ENCODE measurements around the gene PPP2R2C. TPM values are rescaled to one million over a fixed set of nuclear protein-coding genes. Genes with fewer than 3 reads are reported as not detected.
A peak's percentile ranks its signal among the peaks of the same experiment; 100 is the strongest.

Gene PPP2R2C
- total and polyA plus RNA-seq, 9 of the 15 experiments (the other 6 are each of a cell fraction or from before 2014, with no cell fraction given): 0.04 to 0.06 TPM; not detected in 7

GRCh38 chr4:6379767-6380745, 92.4 kb downstream of the PPP2R2C start:
- TF ChIP-seq ZNF57 (CRISPR knock-in tag; IDR thresholded peaks at IDR 0.05): no peak
- TF ChIP-seq SNAPC5 (CRISPR knock-in tag; IDR thresholded peaks at IDR 0.05): no peak
- TF ChIP-seq ZKSCAN8 (CRISPR knock-in tag; IDR thresholded peaks at IDR 0.05): no peak
- no peak for TF ChIP-seq ARID3A (IDR thresholded peaks at IDR 0.05; ENCODE audit: borderline replicate concordance, low read depth, low read length)
- TF ChIP-seq SRSF7 (optimal IDR thresholded peaks at IDR 0.05; ENCODE audit: low read depth, low read length): no peak
- no peak for TF ChIP-seq MAFK (IDR thresholded peaks at IDR 0.05; ENCODE audit: low read length)
- TF ChIP-seq KLF13 (tag; IDR thresholded peaks at IDR 0.05; ENCODE audit: borderline replicate concordance, low read depth): no peak
- no peak for TF ChIP-seq PTTG1 (tag; IDR thresholded peaks at IDR 0.05; ENCODE audit: low read depth)
- TF ChIP-seq KLF6 (CRISPR knock-in tag; IDR thresholded peaks at IDR 0.05; ENCODE audit: borderline replicate concordance): no peak
- no peak for TF ChIP-seq SMAD4 (CRISPR knock-in tag; conservative IDR thresholded peaks at IDR 0.05)
- TF ChIP-seq POLR2AphosphoS5 (IDR thresholded peaks at IDR 0.05; ENCODE audit: control insufficient read depth, insufficient read depth, low read depth, low read length): peak; percentile 49; the same call in 1 of the 2 replicates
- no peak for TF ChIP-seq ZNF586 (CRISPR knock-in tag; conservative IDR thresholded peaks at IDR 0.05)
- TF ChIP-seq PML (IDR thresholded peaks at IDR 0.05; ENCODE audit: low read length): peak; percentile 37; the same call in 1 of the 2 replicates
- TF ChIP-seq HNRNPK (IDR thresholded peaks at IDR 0.05; ENCODE audit: low read depth, low read length, poor library complexity, severe bottlenecking): no peak
- TF ChIP-seq KDM2B (CRISPR knock-in tag; IDR thresholded peaks at IDR 0.05): no peak
- no peak for TF ChIP-seq ZNF217 (CRISPR knock-in tag; IDR thresholded peaks at IDR 0.05)
- DNase-seq (ENCODE audit: extremely low read depth in 1 of 4, low spot score in 3 of 4): no peak
- Histone ChIP-seq H3K36me3 (ENCODE audit: control insufficient read depth, insufficient read depth, low read length) (no peaks in the 10 kb centered on the region), H3K4me3 (no peak overlapping the region), H2AFZ (ENCODE audit: low read depth, low read length) (no peak overlapping the region), H3K9ac (ENCODE audit: insufficient read depth in 1 of 2, low read depth in 2 of 2, low read length in 2 of 2) (no peak overlapping the region), H4K20me1 (replicated peaks; ENCODE audit: control insufficient read depth, insufficient read depth, low read length) (no peaks in the 10 kb centered on the region; the same call in 1 of the 2 replicates), H3K9me3 (replicated peaks; ENCODE audit: control insufficient read depth, insufficient read depth, low read depth, low read length) (no peaks in the 10 kb centered on the region), H3K4me1 (replicated peaks in 1 of 2; ENCODE audit: control insufficient read depth in 2 of 2, insufficient read depth in 2 of 2, low read length in 2 of 2) (peaks cover 0 to 3% of the 10 kb centered on the region in 2 experiments; a peak in 2 of 5 replicates), H3K27ac (ENCODE audit: extremely low read depth, low read depth, low read length) (no peak overlapping the region), H3K4me2 (ENCODE audit: insufficient read depth, low read length) (no peak overlapping the region), H3K27me3 (ENCODE audit: control insufficient read depth in 2 of 2, insufficient read depth in 2 of 2, low read length in 2 of 2) (peaks cover 13 to 64% of the 10 kb centered on the region in 2 experiments; a peak in 4 of 5 replicates), H3K79me2 (ENCODE audit: control insufficient read depth, insufficient read depth, low read length) (no peaks in the 10 kb centered on the region), H3K9me1 (ENCODE audit: control insufficient read depth, insufficient read depth, low read length) (peaks cover 3% of the 10 kb centered on the region)
- no peak for ATAC-seq
- BruUV-seq (replicated peaks): no TSS peak
- intact Hi-C loops (cut with micrococcal nuclease) (no loop called here), in situ Hi-C loops (cut with MboI) (no loop called here)
- no peak for FAIRE-seq
- ChIA-PET POLR2A (interaction anchor here (0.7 kb wide), 1 partner anchor 12 kb away, joined by 3 read pairs; no protein-coding TSS in a partner anchor), CTCF (ENCODE audit: low intra/inter-chr PET ratio) (no interaction called here)
- 0% methylated on average over 18 of the region's 24 CpGs for WGBS (ENCODE audit: insufficient coverage, low coverage, missing lambda C conversion rate)
